Neuronal stem cell (in vitro differentiated cells): ENCODE data around the gene TTLL7.

Experiments used
- DNase-seq: peaks from one replicate; pipeline ENCODE4 v3.0.0-alpha.2; 2013; ENCODE audit warnings: low spot score
- H2AFZ ChIP-seq: one replicate; pipeline ENCODE4 v1.6.1; 2013; ENCODE audit warnings: mild to moderate bottlenecking, low read length, inconsistent platforms
- H2AK5ac ChIP-seq: 2 replicates; pipeline ENCODE4 v1.6.1; 2013; ENCODE audit warnings: low read depth, mild to moderate bottlenecking, inconsistent platforms, low read length, moderate library complexity, mixed read lengths
- H2BK120ac ChIP-seq: 2 replicates; pipeline ENCODE4 v1.6.1; 2013; ENCODE audit warnings: low read depth, mild to moderate bottlenecking, inconsistent platforms, low read length, moderate library complexity, mixed read lengths
- H2BK12ac ChIP-seq: one replicate; pipeline ENCODE4 v1.6.1; 2013; ENCODE audit warnings: low read length, inconsistent platforms
- H2BK15ac ChIP-seq: 2 replicates; pipeline ENCODE4 v1.6.1; 2013; ENCODE audit warnings: mild to moderate bottlenecking, low read length, inconsistent platforms, mixed read lengths
- H2BK5ac ChIP-seq: one replicate; pipeline ENCODE4 v1.6.1; 2013; ENCODE audit warnings: inconsistent platforms, mild to moderate bottlenecking, low read length, moderate library complexity
- H3K14ac ChIP-seq: one replicate; pipeline ENCODE4 v1.6.1; 2013; ENCODE audit warnings: low read length, inconsistent platforms
- H3K18ac ChIP-seq: 2 replicates; pipeline ENCODE4 v1.6.1; 2013; ENCODE audit warnings: low read length, inconsistent platforms
- H3K23ac ChIP-seq: 2 replicates; pipeline ENCODE4 v1.6.1; 2013; ENCODE audit warnings: low read depth, mild to moderate bottlenecking, mixed read lengths, low read length, inconsistent platforms; ENCODE audit not compliant: poor library complexity
- H3K27ac ChIP-seq: replicated peaks from 3 replicates; pipeline ENCODE4 v1.5.1; 2013; ENCODE audit warnings: low read length, inconsistent platforms
- H3K27me3 ChIP-seq, 3 experiments: 2 replicates each; pipeline ENCODE4 v1.6.1; 2013; ENCODE audit warnings: low read length in 3 of 3, mild to moderate bottlenecking in 2 of 3, inconsistent platforms in 1 of 3, low read depth in 1 of 3, mixed read lengths in 1 of 3, moderate library complexity in 1 of 3; ENCODE audit not compliant: control insufficient read depth in 3 of 3, insufficient read depth in 3 of 3
- H3K36me3 ChIP-seq, 2 donors: replicated peaks in 1 of 2; 2 replicates each; pipeline ENCODE4 v1.6.1; 2013; ENCODE audit warnings: low read length in 2 of 2; ENCODE audit not compliant: control insufficient read depth in 2 of 2, insufficient read depth in 2 of 2
- H3K4ac ChIP-seq: 2 replicates; pipeline ENCODE4 v1.6.1; 2013; ENCODE audit warnings: inconsistent platforms, mild to moderate bottlenecking, low read length, moderate library complexity
- H3K4me1 ChIP-seq, 2 donors: 1 replicate in 1 of 2; 2 replicates in 1 of 2; pipeline ENCODE4 v1.6.1; 2013; ENCODE audit warnings: low read length in 2 of 2, low read depth in 1 of 2; ENCODE audit not compliant: control insufficient read depth in 2 of 2, insufficient read depth in 1 of 2
- H3K4me2 ChIP-seq: one replicate; pipeline ENCODE4 v1.6.1; 2013; ENCODE audit warnings: mild to moderate bottlenecking, low read length, inconsistent platforms; ENCODE audit not compliant: insufficient read depth, poor library complexity, severe bottlenecking
- H3K4me3 ChIP-seq, 2 donors: 2 replicates each; pipeline ENCODE4 v1.5.1; 2013; ENCODE audit warnings: low read length in 2 of 2, mild to moderate bottlenecking in 2 of 2, inconsistent platforms in 1 of 2, moderate library complexity in 1 of 2
- H3K79me1 ChIP-seq: one replicate; pipeline ENCODE4 v1.6.1; 2013; ENCODE audit warnings: low read depth, mild to moderate bottlenecking, inconsistent platforms, low read length, moderate library complexity
- H3K9ac ChIP-seq: one replicate; pipeline ENCODE4 v1.6.1; 2013; ENCODE audit warnings: mild to moderate bottlenecking, low read depth, low read length, inconsistent platforms; ENCODE audit not compliant: poor library complexity
- H3K9me3 ChIP-seq, 2 donors: replicated peaks in 1 of 2; 2 replicates each; pipeline versions ENCODE3 to v1.6.1; 2013; ENCODE audit warnings: low read length in 2 of 2, mild to moderate bottlenecking in 2 of 2, inconsistent platforms in 1 of 2, low read depth in 1 of 2, mixed read lengths in 1 of 2, moderate library complexity in 1 of 2; ENCODE audit not compliant: control insufficient read depth in 2 of 2, insufficient read depth in 1 of 2
- H4K8ac ChIP-seq: one replicate; pipeline ENCODE4 v1.6.1; 2013; ENCODE audit warnings: low read depth, mild to moderate bottlenecking, inconsistent platforms, low read length, moderate library complexity
- H4K91ac ChIP-seq: one replicate; pipeline ENCODE4 v1.6.1; 2013; ENCODE audit warnings: low read length, low read depth, mild to moderate bottlenecking, inconsistent platforms; ENCODE audit not compliant: poor library complexity
- WGBS, 2 donors: extraction: QIAGEN DNeasy Blood & Tissue Kit; methylation state at CpG; one replicate each; pipeline ENCODE4 v1.1.7; 2013; ENCODE audit warnings: missing lambda C conversion rate in 2 of 2, mixed read lengths in 1 of 2; ENCODE audit not compliant: insufficient read length in 2 of 2, insufficient replicate concordance in 1 of 2; ENCODE audit errors: extremely low coverage in 2 of 2; 5-methylcytosine and 5-hydroxymethylcytosine counted together

The TTLL7 gene

GRCh38 chr1:83889707-83890106 is 109.2 kb downstream of the TTLL7 start:
- Histone ChIP-seq H2AFZ (no peak overlapping the region), H2BK12ac (no peak overlapping the region), H4K8ac (no peak overlapping the region), H3K18ac (no peak overlapping the region), H3K4me2 (no peak overlapping the region), H3K4me1 (no peaks in the 10 kb centered on the region), H3K36me3 (no peaks in the 10 kb centered on the region), H3K9me3 (no peaks in the 10 kb centered on the region), H3K4ac (no peak overlapping the region), H2BK5ac (no peak overlapping the region), H3K23ac (no peak overlapping the region), H3K14ac (no peak overlapping the region), H2BK15ac (no peak overlapping the region), H2BK120ac (no peak overlapping the region), H3K4me3 (no peak overlapping the region), H3K79me1 (no peaks in the 10 kb centered on the region), H2AK5ac (no peak overlapping the region), H3K27me3 (no peaks in the 10 kb centered on the region), H3K27ac (no peak overlapping the region), H3K9ac (no peak overlapping the region), H4K91ac (no peak overlapping the region)
- no CpG with 5 or more reads among the region's 2 CpGs for WGBS, 2 donors
- DNase-seq, result no peak

- no peak overlapping the region for H4K8ac ChIP-seq
- H2BK120ac ChIP-seq, result no peak overlapping the region
- H3K27me3 ChIP-seq, result no peaks in the 10 kb centered on the region
- H3K79me1 ChIP-seq, result no peaks in the 10 kb centered on the region
- DNase-seq, result no peak
- no peak overlapping the region for H3K9ac ChIP-seq
- H3K27ac ChIP-seq, result no peak overlapping the region
- H3K14ac ChIP-seq, result no peak overlapping the region
- no peak overlapping the region for H3K18ac ChIP-seq
- no CpG with 5 or more reads among the region's 3 CpGs for WGBS, 2 donors
- no peaks in the 10 kb centered on the region for H3K36me3 ChIP-seq
- H3K9me3 ChIP-seq, result peaks cover 0 to 1% of the 10 kb centered on the region in 2 donors
- H2BK12ac ChIP-seq, result no peak overlapping the region
- no peak overlapping the region for H3K4me2 ChIP-seq
- H2AFZ ChIP-seq, result no peak overlapping the region
- no peaks in the 10 kb centered on the region for H3K4me1 ChIP-seq
- no peak overlapping the region for H2AK5ac ChIP-seq
- H3K23ac ChIP-seq, result no peak overlapping the region
- H4K91ac ChIP-seq, result no peak overlapping the region
- no peak overlapping the region for H2BK5ac ChIP-seq
- H2BK15ac ChIP-seq, result no peak overlapping the region
- H3K4ac ChIP-seq, result no peak overlapping the region
- no peak overlapping the region for H3K4me3 ChIP-seq
Observed at GRCh38 chr1:83887483-83887882, 111.4 kb downstream of the TTLL7 start.

- peaks cover 0 to 1% of the 10 kb centered on the region in 2 donors for H3K9me3 ChIP-seq
- H3K4me3 ChIP-seq, result no peak overlapping the region
- no peak overlapping the region for H4K8ac ChIP-seq
- no peak overlapping the region for H3K14ac ChIP-seq
- no peak overlapping the region for H3K23ac ChIP-seq
- H2BK5ac ChIP-seq, result no peak overlapping the region
- DNase-seq, result no peak
- no peak overlapping the region for H2BK120ac ChIP-seq
- no peak overlapping the region for H3K27ac ChIP-seq
- H2BK15ac ChIP-seq, result no peak overlapping the region
- no peak overlapping the region for H3K9ac ChIP-seq
- no peaks in the 10 kb centered on the region for H3K79me1 ChIP-seq
- no peak overlapping the region for H2BK12ac ChIP-seq
- H2AFZ ChIP-seq, result no peak overlapping the region
- H4K91ac ChIP-seq, result no peak overlapping the region
- H3K4ac ChIP-seq, result no peak overlapping the region
- H3K18ac ChIP-seq, result no peak overlapping the region
- H3K27me3 ChIP-seq, result no peaks in the 10 kb centered on the region
- H2AK5ac ChIP-seq, result no peak overlapping the region
- no peak overlapping the region for H3K4me2 ChIP-seq
- no peaks in the 10 kb centered on the region for H3K4me1 ChIP-seq
- H3K36me3 ChIP-seq, result no peaks in the 10 kb centered on the region
Observed at GRCh38 chr1:83883979-83884378, 115.0 kb downstream of the TTLL7 start.

- peaks cover 0 to 1% of the 10 kb centered on the region in 2 donors for H3K9me3 ChIP-seq
- H2AK5ac ChIP-seq, result no peak overlapping the region
- no peaks in the 10 kb centered on the region for H3K36me3 ChIP-seq
- H2BK12ac ChIP-seq, result no peak overlapping the region
- H3K4me2 ChIP-seq, result no peak overlapping the region
- no peak overlapping the region for H2BK15ac ChIP-seq
- H3K14ac ChIP-seq, result no peak overlapping the region
- no peak overlapping the region for H3K9ac ChIP-seq
- no peak overlapping the region for H4K8ac ChIP-seq
- H4K91ac ChIP-seq, result no peak overlapping the region
- H2BK5ac ChIP-seq, result no peak overlapping the region
- H2BK120ac ChIP-seq, result no peak overlapping the region
- H2AFZ ChIP-seq, result no peak overlapping the region
- no peak overlapping the region for H3K23ac ChIP-seq
- no peak overlapping the region for H3K18ac ChIP-seq
- WGBS, 2 donors, result no CpG with 5 or more reads among the region's 2 CpGs
- H3K4me3 ChIP-seq, result no peak overlapping the region
- DNase-seq, result no peak
- no peaks in the 10 kb centered on the region for H3K79me1 ChIP-seq
- H3K4ac ChIP-seq, result no peak overlapping the region
- H3K27me3 ChIP-seq, result no peaks in the 10 kb centered on the region
- no peaks in the 10 kb centered on the region for H3K4me1 ChIP-seq
- H3K27ac ChIP-seq, result no peak overlapping the region
Observed at GRCh38 chr1:83882906-83883305, 116.0 kb downstream of the TTLL7 start.
